ENCODE data around the gene PPP1R37. TPM values are rescaled to one million over a fixed set of nuclear protein-coding genes. Genes with fewer than 3 reads are reported as not detected.

The PPP1R37 gene
- total and polyA plus RNA-seq, 2 of the 13 experiments (the other 11 are each of a cell fraction or from before 2014, with no cell fraction given), result 9.0 to 14.3 TPM

DNA sequence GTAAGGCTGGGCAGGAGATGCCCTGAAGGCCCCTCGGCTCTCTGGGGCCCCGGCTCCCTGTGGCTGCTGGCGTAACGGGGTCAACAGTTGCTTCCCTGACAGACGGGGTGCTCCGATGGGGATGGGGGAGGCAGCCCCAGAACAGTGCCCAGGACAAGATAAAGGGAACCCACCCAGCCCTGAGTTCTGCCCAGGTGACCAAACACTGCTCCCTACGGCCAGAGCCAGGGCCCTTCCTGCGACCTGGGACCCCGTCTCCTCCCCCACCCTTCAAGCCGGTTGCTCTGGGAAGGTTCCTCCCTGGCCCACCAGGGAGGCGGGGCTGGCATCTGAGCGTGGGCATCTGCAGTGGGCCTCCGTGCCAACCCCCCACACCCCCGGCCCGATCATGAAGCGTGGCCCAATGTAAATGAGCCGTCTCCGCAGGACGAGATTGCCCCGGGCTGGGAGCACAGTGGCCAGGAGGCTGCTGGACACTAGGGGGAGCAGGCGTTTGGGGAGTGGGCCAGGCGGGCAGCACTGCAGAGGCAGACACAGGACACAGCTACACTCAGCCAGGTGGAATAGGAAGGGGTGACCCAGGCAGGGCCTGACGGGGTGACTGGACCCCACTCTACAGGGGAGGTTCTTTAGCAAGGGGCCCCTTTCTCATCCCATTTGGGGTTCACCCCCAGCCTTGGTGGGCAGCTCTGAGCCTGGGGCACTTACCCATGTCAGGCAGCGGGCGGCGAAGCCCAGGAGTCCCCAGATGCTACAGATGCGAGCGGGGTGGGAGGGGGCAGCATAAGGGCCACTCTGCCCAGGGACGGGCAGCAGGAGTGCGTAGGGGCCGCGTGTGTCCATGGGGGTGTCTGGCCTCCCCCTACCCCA is 69.0 kb downstream of the PPP1R37 start (continued):
- TF ChIP-seq, protein P1, sequence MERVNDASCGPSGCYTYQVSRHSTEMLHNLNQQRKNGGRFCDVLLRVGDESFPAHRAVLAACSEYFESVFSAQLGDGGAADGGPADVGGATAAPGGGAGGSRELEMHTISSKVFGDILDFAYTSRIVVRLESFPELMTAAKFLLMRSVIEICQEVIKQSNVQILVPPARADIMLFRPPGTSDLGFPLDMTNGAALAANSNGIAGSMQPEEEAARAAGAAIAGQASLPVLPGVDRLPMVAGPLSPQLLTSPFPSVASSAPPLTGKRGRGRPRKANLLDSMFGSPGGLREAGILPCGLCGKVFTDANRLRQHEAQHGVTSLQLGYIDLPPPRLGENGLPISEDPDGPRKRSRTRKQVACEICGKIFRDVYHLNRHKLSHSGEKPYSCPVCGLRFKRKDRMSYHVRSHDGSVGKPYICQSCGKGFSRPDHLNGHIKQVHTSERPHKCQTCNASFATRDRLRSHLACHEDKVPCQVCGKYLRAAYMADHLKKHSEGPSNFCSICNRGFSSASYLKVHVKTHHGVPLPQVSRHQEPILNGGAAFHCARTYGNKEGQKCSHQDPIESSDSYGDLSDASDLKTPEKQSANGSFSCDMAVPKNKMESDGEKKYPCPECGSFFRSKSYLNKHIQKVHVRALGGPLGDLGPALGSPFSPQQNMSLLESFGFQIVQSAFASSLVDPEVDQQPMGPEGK (CRISPR knock-in tag; IDR thresholded peaks at IDR 0.05), result peak; percentile 35; the same call in 1 of the 2 replicates
- TF ChIP-seq NR2F1 (CRISPR knock-in tag; IDR thresholded peaks at IDR 0.05) (no peak), RNF2 (conservative IDR thresholded peaks at IDR 0.05; ENCODE audit: low read depth) (no peak), BORCS8-MEF2B (CRISPR knock-in tag; IDR thresholded peaks at IDR 0.05) (peak; percentile 55; the same call in 1 of the 2 replicates), GABPB1 (CRISPR knock-in tag; IDR thresholded peaks at IDR 0.05) (0 out of 2 replicates have a peak, but pooled peaks have one; percentile 1), RXRB (CRISPR knock-in tag; IDR thresholded peaks at IDR 0.05; ENCODE audit: borderline replicate concordance) (peak; percentile 28; the same call in 1 of the 2 replicates), MED1 (CRISPR knock-in tag; IDR thresholded peaks at IDR 0.05) (no peak), PRMT3 (CRISPR knock-in tag; IDR thresholded peaks at IDR 0.05; ENCODE audit: borderline replicate concordance, low read depth) (no peak), XRCC5 (optimal IDR thresholded peaks at IDR 0.05; ENCODE audit: low read length) (peak; percentile 95), EHMT2 (IDR thresholded peaks at IDR 0.05; ENCODE audit: borderline replicate concordance, low read depth, low read length) (no peak), KMT2B (CRISPR knock-in tag; IDR thresholded peaks at IDR 0.05) (no peak)
- TF ChIP-seq, protein P2, sequence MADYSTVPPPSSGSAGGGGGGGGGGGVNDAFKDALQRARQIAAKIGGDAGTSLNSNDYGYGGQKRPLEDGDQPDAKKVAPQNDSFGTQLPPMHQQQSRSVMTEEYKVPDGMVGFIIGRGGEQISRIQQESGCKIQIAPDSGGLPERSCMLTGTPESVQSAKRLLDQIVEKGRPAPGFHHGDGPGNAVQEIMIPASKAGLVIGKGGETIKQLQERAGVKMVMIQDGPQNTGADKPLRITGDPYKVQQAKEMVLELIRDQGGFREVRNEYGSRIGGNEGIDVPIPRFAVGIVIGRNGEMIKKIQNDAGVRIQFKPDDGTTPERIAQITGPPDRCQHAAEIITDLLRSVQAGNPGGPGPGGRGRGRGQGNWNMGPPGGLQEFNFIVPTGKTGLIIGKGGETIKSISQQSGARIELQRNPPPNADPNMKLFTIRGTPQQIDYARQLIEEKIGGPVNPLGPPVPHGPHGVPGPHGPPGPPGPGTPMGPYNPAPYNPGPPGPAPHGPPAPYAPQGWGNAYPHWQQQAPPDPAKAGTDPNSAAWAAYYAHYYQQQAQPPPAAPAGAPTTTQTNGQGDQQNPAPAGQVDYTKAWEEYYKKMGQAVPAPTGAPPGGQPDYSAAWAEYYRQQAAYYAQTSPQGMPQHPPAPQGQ (CRISPR knock-in tag; IDR thresholded peaks at IDR 0.05; ENCODE audit: borderline replicate concordance), result no peak
- TF ChIP-seq, protein P3, sequence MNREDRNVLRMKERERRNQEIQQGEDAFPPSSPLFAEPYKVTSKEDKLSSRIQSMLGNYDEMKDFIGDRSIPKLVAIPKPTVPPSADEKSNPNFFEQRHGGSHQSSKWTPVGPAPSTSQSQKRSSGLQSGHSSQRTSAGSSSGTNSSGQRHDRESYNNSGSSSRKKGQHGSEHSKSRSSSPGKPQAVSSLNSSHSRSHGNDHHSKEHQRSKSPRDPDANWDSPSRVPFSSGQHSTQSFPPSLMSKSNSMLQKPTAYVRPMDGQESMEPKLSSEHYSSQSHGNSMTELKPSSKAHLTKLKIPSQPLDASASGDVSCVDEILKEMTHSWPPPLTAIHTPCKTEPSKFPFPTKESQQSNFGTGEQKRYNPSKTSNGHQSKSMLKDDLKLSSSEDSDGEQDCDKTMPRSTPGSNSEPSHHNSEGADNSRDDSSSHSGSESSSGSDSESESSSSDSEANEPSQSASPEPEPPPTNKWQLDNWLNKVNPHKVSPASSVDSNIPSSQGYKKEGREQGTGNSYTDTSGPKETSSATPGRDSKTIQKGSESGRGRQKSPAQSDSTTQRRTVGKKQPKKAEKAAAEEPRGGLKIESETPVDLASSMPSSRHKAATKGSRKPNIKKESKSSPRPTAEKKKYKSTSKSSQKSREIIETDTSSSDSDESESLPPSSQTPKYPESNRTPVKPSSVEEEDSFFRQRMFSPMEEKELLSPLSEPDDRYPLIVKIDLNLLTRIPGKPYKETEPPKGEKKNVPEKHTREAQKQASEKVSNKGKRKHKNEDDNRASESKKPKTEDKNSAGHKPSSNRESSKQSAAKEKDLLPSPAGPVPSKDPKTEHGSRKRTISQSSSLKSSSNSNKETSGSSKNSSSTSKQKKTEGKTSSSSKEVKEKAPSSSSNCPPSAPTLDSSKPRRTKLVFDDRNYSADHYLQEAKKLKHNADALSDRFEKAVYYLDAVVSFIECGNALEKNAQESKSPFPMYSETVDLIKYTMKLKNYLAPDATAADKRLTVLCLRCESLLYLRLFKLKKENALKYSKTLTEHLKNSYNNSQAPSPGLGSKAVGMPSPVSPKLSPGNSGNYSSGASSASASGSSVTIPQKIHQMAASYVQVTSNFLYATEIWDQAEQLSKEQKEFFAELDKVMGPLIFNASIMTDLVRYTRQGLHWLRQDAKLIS (CRISPR knock-in tag; IDR thresholded peaks at IDR 0.05), result no peak
- TF ChIP-seq, protein P4, sequence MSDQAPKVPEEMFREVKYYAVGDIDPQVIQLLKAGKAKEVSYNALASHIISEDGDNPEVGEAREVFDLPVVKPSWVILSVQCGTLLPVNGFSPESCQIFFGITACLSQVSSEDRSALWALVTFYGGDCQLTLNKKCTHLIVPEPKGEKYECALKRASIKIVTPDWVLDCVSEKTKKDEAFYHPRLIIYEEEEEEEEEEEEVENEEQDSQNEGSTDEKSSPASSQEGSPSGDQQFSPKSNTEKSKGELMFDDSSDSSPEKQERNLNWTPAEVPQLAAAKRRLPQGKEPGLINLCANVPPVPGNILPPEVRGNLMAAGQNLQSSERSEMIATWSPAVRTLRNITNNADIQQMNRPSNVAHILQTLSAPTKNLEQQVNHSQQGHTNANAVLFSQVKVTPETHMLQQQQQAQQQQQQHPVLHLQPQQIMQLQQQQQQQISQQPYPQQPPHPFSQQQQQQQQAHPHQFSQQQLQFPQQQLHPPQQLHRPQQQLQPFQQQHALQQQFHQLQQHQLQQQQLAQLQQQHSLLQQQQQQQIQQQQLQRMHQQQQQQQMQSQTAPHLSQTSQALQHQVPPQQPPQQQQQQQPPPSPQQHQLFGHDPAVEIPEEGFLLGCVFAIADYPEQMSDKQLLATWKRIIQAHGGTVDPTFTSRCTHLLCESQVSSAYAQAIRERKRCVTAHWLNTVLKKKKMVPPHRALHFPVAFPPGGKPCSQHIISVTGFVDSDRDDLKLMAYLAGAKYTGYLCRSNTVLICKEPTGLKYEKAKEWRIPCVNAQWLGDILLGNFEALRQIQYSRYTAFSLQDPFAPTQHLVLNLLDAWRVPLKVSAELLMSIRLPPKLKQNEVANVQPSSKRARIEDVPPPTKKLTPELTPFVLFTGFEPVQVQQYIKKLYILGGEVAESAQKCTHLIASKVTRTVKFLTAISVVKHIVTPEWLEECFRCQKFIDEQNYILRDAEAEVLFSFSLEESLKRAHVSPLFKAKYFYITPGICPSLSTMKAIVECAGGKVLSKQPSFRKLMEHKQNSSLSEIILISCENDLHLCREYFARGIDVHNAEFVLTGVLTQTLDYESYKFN (CRISPR knock-in tag; conservative IDR thresholded peaks at IDR 0.05), result no peak
- TF ChIP-seq, protein P5, sequence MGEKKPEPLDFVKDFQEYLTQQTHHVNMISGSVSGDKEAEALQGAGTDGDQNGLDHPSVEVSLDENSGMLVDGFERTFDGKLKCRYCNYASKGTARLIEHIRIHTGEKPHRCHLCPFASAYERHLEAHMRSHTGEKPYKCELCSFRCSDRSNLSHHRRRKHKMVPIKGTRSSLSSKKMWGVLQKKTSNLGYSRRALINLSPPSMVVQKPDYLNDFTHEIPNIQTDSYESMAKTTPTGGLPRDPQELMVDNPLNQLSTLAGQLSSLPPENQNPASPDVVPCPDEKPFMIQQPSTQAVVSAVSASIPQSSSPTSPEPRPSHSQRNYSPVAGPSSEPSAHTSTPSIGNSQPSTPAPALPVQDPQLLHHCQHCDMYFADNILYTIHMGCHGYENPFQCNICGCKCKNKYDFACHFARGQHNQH (CRISPR knock-in tag; IDR thresholded peaks at IDR 0.05), result peak; percentile 27; the same call in 1 of the 2 replicates

Measured in HepG2 (cell line).